Activated CD8-positive, alpha-beta memory T cell treated with anti-CD3 and anti-CD28 coated beads, Interleukin-2, amount 10 ng/mL, durations not matched to agents 7 days and 5 days (primary cell): ENCODE data around the gene ZNF783. TPM values are rescaled to one million over a fixed set of nuclear protein-coding genes. Genes with fewer than 3 reads are reported as not detected.

Experiments
- ATAC-seq: fragments of 150-1000 bp; cut with Tn5 transposase; one replicate; pipeline ENCODE4 v1.10.0; 2021; ENCODE audit warnings: moderate library complexity
- CTCF ChIA-PET: fragments of 350-600 bp; sonication (Branson Sonifier 250); formaldehyde crosslinking; loops from one replicate; lab custom pipeline; 2021; ENCODE audit warnings: antibody characterized with exemption; lab: Charles Lee
- DNase-seq: peaks from one replicate; pipeline ENCODE4 v3.0.0-alpha.2; 2020
- H3K27ac Mint-ChIP-seq: one replicate; pipeline ENCODE4 v1.8.0; 2021; ENCODE audit warnings: mild to moderate bottlenecking, mixed read lengths
- H3K27me3 Mint-ChIP-seq: one replicate; pipeline ENCODE4 v1.8.0; 2021; ENCODE audit warnings: mixed read lengths
- H3K36me3 Mint-ChIP-seq: one replicate; pipeline ENCODE4 v1.8.0; 2021; ENCODE audit warnings: mild to moderate bottlenecking, mixed read lengths
- H3K4me1 Mint-ChIP-seq: one replicate; pipeline ENCODE4 v1.8.0; 2021; ENCODE audit warnings: mixed read lengths
- H3K4me3 Mint-ChIP-seq: one replicate; pipeline ENCODE4 v1.8.0; 2021; ENCODE audit warnings: mild to moderate bottlenecking, moderate library complexity, mixed read lengths
- H3K9me3 Mint-ChIP-seq: one replicate; pipeline ENCODE4 v1.8.0; 2022; ENCODE audit warnings: low read depth, mixed read lengths
- total RNA-seq, 2 experiments: library from RNA; stranded (reverse); gene quantifications; one replicate each; pipeline ENCODE4 v1.2.3, GENCODE V29; 2021

ZNF783 gene
- total RNA-seq, 2 experiments from 2014 or later: 14.8 to 15.5 TPM

GRCh38 chr7:149302222-149302621 lies 40.2 kb downstream of the ZNF783 start:
- DNase-seq (no peak), ATAC-seq (no peak)
- Mint-ChIP-seq H3K4me1 (no peaks in the 10 kb centered on the region), H3K27ac (no peak overlapping the region), H3K36me3 (no peaks in the 10 kb centered on the region), H3K9me3 (no peaks in the 10 kb centered on the region), H3K4me3 (no peak overlapping the region), H3K27me3 (no peaks in the 10 kb centered on the region)
- CTCF ChIA-PET: no interaction called here

- H3K27me3 Mint-ChIP-seq: no peaks in the 10 kb centered on the region
- CTCF ChIA-PET: no interaction called here
- H3K27ac Mint-ChIP-seq: no peak overlapping the region
- H3K36me3 Mint-ChIP-seq: no peaks in the 10 kb centered on the region
- H3K4me3 Mint-ChIP-seq: no peak overlapping the region
- DNase-seq (no peak), ATAC-seq (no peak)
- H3K4me1 Mint-ChIP-seq: no peaks in the 10 kb centered on the region
- no peaks in the 10 kb centered on the region for H3K9me3 Mint-ChIP-seq
Observed at GRCh38 chr7:149302865-149303264, 40.9 kb downstream of the ZNF783 start.

GRCh38 chr7:149304006-149304405 lies 42.0 kb downstream of the ZNF783 start:
- H3K4me1 Mint-ChIP-seq: no peaks in the 10 kb centered on the region
- DNase-seq (no peak), ATAC-seq (no peak)
- no peaks in the 10 kb centered on the region for H3K36me3 Mint-ChIP-seq
- no peak overlapping the region for H3K4me3 Mint-ChIP-seq
- no peaks in the 10 kb centered on the region for H3K9me3 Mint-ChIP-seq
- no peak overlapping the region for H3K27ac Mint-ChIP-seq
- no peaks in the 10 kb centered on the region for H3K27me3 Mint-ChIP-seq
- CTCF ChIA-PET: interaction anchor here (1.6 kb wide), 1 partner anchor 42 kb away, joined by 3 read pairs; the partner anchor contains the start of gene ZNF783

DNA sequence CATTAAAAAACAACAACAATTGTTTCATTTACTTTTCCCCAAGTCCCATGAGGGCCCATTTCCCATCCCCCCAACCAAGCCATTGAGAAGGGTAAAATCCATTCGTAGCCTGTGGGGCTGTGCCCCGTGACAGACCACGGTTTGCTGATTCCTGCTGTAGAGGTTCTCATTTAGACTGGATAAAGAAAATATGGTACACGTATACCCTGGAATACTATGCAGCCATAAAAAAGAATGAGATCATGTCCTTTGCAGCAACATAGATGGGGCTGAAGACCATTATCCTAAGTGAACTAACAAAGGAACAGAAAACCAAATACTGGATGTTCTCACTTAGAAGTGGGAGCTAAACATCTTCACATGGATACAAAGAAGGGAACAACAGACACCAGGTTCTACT lies 44.9 kb downstream of the ZNF783 start:
- peaks cover 7% of the 10 kb centered on the region for H3K9me3 Mint-ChIP-seq
- H3K27ac Mint-ChIP-seq: no peak overlapping the region
- CTCF ChIA-PET: no interaction called here
- H3K4me1 Mint-ChIP-seq: no peaks in the 10 kb centered on the region
- no peaks in the 10 kb centered on the region for H3K27me3 Mint-ChIP-seq
- H3K4me3 Mint-ChIP-seq: no peak overlapping the region
- ATAC-seq (no peak), DNase-seq (no peak)
- no peaks in the 10 kb centered on the region for H3K36me3 Mint-ChIP-seq

DNA sequence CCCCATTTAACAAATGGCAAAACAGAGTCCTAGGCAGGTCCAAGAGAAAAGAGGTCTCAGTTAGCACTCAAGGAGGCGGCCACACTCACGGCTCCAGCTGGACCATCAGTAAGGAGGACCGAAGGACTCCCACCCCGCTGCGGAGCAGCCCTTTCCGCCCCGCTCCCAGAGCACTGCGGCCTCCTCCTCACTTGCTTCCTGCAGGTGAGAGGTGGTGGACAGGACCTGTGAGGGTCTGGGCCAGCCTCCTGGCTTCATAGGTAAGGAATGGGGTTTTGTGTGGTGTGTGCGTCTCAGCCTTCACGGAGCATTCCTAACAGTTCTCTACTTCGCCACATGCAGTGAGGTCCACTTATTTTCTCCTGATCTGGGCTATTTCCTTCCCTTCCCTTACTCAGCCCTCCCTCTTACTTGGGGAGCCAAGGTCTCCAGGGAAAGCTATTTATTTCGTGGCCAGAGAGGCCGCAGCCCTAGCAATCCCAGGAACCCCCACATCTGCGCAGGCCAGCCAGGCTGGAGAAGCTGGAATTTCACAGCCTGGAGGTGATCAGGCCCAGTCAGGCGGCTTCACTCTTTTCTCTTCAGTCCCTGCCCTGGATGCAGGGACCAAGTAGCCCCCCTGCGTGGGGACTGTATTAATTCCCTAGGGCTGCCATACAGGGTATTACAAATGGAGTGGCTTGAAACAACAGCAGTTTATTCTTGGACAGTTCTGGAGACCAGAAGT lies 45.9 kb downstream of the ZNF783 start:
- CTCF ChIA-PET: interaction anchor here (0.6 to 1.5 kb wide), 2 partner anchors 8 to 433 kb away, joined by 3 to 4 read pairs; no protein-coding TSS in a partner anchor
- Mint-ChIP-seq H3K4me3 (no peak overlapping the region), H3K27me3 (no peaks in the 10 kb centered on the region)

DNA sequence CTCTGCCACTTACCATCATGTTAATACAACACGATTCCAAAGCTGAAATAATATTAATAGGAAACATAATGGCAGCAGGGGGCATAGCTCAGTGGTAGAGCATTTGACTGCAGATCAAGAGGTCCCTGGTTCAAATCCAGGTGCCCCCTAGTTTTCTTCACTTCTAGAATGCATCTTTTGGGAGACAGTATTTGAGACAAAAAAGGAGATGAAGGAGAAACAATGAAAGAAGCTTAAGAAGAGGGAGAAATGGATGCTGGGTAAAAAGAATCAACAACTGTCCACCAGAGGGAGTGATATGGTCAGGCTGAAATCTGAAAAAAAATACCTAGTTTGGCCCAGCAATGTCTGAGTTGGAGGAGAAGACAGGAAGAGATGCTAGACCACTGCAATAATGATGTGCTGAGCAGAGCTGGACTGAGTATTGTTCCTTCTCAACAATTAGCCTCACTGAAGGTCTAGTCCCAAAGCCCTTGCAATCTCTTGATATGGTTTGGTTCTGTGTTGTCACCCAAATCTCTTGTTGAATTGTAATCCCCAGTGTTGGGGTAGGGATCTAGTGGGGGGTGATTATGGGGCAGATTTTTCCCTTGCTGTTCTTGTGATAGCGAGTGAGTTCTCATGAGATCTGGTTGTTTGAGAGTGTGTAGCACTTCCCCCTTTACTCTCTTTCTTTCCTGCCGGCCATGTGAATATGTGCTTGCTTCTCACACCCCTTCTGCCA lies 48.3 kb downstream of the ZNF783 start:
- Mint-ChIP-seq H3K27ac (no peak overlapping the region), H3K9me3 (peaks cover 7% of the 10 kb centered on the region), H3K27me3 (peaks cover 3% of the 10 kb centered on the region), H3K36me3 (no peaks in the 10 kb centered on the region), H3K4me1 (no peaks in the 10 kb centered on the region), H3K4me3 (no peak overlapping the region)
- CTCF ChIA-PET: interaction anchor here (0.8 to 2.8 kb wide), 8 partner anchors 11 to 312 kb away, joined by 3 to 14 read pairs (median 4); partner anchors contain the start of genes ZNF777 and ZNF783
- ATAC-seq (peak; percentile 42), DNase-seq (no peak)

More for the DNA sequence above, 45.9 kb downstream of the ZNF783 start:
- Mint-ChIP-seq H3K27ac (no peak overlapping the region), H3K36me3 (no peaks in the 10 kb centered on the region), H3K4me1 (no peaks in the 10 kb centered on the region), H3K9me3 (peaks cover 7% of the 10 kb centered on the region)
- DNase-seq: no peak
- no peak for ATAC-seq

DNA sequence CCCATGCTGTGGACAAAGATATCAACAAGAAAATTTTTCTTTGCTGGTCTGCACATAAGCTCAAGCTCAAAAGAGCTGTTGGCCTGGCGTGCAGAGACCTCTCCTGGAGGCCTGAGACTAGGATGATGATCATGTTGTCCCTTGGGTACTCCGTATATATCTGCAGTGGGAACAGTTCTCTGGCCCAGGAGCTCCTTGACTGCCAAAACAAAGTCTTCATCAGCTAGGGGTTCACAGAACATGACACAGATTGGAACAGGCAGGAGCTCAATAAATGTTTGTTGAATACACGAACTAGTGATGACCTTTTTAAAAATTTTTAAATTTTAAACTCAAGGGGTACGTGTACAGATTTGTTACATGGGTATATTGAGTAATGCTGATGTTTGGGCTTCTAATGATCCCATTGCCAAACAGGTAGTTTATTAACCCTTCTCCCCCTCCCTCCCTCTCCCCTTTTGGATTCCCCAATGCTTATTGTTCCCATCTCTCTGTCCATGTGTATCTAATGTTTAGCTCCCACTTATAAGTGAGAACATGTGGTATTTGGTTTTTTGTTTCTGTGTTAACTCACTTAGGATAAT lies 49.1 kb downstream of the ZNF783 start:
- Mint-ChIP-seq H3K27me3 (peaks cover 3% of the 10 kb centered on the region), H3K36me3 (no peaks in the 10 kb centered on the region)

GRCh38 chr7:149313981-149314380 lies 52.0 kb downstream of the ZNF783 start:
- H3K36me3 Mint-ChIP-seq: no peaks in the 10 kb centered on the region
- CTCF ChIA-PET: no interaction called here

More for the DNA sequence above, 49.1 kb downstream of the ZNF783 start:
- Mint-ChIP-seq H3K9me3 (peaks cover 7% of the 10 kb centered on the region), H3K4me3 (no peak overlapping the region), H3K4me1 (no peaks in the 10 kb centered on the region), H3K27ac (no peak overlapping the region)
- DNase-seq (no peak), ATAC-seq (no peak)
- CTCF ChIA-PET: interaction anchor here (0.8 to 2.8 kb wide), 4 partner anchors 10 to 311 kb away, joined by 3 to 14 read pairs (median 4); partner anchors contain the start of gene ZNF777

GRCh38 chr7:149316606-149317005 lies 54.6 kb downstream of the ZNF783 start:
- Mint-ChIP-seq H3K9me3 (no peaks in the 10 kb centered on the region), H3K27ac (no peak overlapping the region), H3K27me3 (peaks cover 14% of the 10 kb centered on the region), H3K36me3 (peaks cover 4% of the 10 kb centered on the region), H3K4me1 (peaks cover 11% of the 10 kb centered on the region), H3K4me3 (no peak overlapping the region)
- CTCF ChIA-PET: no interaction called here
- ATAC-seq (no peak), DNase-seq (no peak)

More at GRCh38 chr7:149313981-149314380, 52.0 kb downstream of the ZNF783 start:
- Mint-ChIP-seq H3K27ac (no peak overlapping the region), H3K9me3 (peaks cover 7% of the 10 kb centered on the region), H3K4me1 (no peaks in the 10 kb centered on the region), H3K4me3 (no peak overlapping the region), H3K27me3 (peaks cover 14% of the 10 kb centered on the region)
- ATAC-seq: no peak
- no peak for DNase-seq

DNA sequence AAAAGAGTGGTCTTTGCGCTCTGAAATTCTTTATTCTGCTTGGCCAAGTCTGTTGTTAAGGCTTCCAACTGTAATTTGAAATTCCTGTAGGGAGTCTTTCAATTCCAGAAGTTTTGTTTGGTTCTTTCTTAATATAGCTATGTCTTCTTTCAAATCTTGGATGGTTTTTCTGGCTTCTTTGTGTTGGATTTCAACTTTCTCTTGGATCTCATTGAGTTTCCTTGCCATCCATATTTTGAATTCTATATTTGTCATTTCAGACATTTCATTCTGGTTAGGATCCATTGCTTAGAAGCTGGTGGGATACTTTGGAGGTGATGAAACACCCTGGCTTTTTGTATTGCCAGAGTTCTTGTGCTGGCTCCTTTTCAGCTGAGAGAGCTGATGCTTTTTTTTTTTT lies 55.5 kb downstream of the ZNF783 start:
- H3K27ac Mint-ChIP-seq: no peak overlapping the region
- peaks cover 20% of the 10 kb centered on the region for H3K4me1 Mint-ChIP-seq
- no peak for ATAC-seq
- peaks cover 14% of the 10 kb centered on the region for H3K27me3 Mint-ChIP-seq
- no peak overlapping the region for H3K4me3 Mint-ChIP-seq
- DNase-seq: no peak
- CTCF ChIA-PET: interaction anchor here (1.2 kb wide), 1 partner anchor 209 kb away, joined by 5 read pairs; no protein-coding TSS in a partner anchor
- H3K9me3 Mint-ChIP-seq: no peaks in the 10 kb centered on the region
- H3K36me3 Mint-ChIP-seq: peaks cover 11% of the 10 kb centered on the region

DNA sequence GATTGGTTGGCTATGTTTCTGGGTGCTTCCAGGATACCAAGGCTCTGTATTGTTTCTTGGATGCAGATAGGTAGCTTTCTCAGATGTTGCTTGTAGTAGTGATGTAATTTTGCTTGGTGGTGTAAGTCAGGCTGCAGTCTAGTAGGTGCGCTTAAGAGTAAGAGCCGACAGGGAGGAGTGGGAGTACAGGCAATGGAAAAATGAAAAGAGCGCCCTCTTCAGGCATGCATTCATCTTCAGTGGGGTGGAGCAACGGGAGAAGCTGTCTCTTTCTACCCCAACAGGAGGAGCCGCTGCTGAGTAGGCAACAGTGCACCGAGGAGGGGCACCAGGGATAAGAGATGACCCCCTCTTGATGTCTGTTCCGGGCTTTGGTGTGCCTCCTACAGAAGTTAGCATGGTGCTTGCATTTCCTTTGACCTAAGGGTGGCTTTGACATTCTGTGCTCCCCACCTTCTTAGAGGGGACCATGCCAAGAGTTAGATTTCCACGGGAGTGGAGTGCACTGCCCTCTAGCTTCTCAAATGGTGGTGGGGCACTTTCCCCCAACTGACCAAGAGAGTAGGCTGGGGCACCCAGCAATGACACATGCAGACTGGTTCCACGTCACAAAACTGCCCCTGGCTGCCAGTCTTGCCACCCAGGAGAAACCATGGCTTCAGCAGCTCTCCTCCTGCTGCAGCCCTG lies 56.1 kb downstream of the ZNF783 start:
- no peaks in the 10 kb centered on the region for H3K9me3 Mint-ChIP-seq
- peaks cover 11% of the 10 kb centered on the region for H3K36me3 Mint-ChIP-seq
- no peak overlapping the region for H3K4me3 Mint-ChIP-seq
- peaks cover 14% of the 10 kb centered on the region for H3K27me3 Mint-ChIP-seq
- H3K27ac Mint-ChIP-seq: no peak overlapping the region
- CTCF ChIA-PET: interaction anchor here (1.2 kb wide), 1 partner anchor 208 kb away, joined by 5 read pairs; no protein-coding TSS in a partner anchor
- H3K4me1 Mint-ChIP-seq: peaks cover 22% of the 10 kb centered on the region
- no peak for DNase-seq
- no peak for ATAC-seq

GRCh38 chr7:149319376-149319775 lies 57.4 kb downstream of the ZNF783 start:
- Mint-ChIP-seq H3K27ac (no peak overlapping the region), H3K27me3 (peaks cover 11% of the 10 kb centered on the region), H3K9me3 (no peaks in the 10 kb centered on the region), H3K36me3 (peaks cover 11% of the 10 kb centered on the region), H3K4me1 (peaks cover 22% of the 10 kb centered on the region), H3K4me3 (no peak overlapping the region)
- DNase-seq: no peak
- CTCF ChIA-PET: no interaction called here
- ATAC-seq: no peak
